Measurements from ENCODE around the gene NAV2.

NAV2 gene

GRCh38 chr11:20046416-20046815 is 333.8 kb downstream of the NAV2 start:
- Histone ChIP-seq H3K4me1 (ENCODE audit: insufficient read depth, low read length) (no peaks in the 10 kb centered on the region), H3K9ac (ENCODE audit: low read depth, low read length) (no peak overlapping the region), H3K79me2 (ENCODE audit: insufficient read depth, low read length) (no peaks in the 10 kb centered on the region), H3K4me3 (ENCODE audit: low read depth in 1 of 2, low read length in 2 of 2) (no peak overlapping the region), H3K9me3 (ENCODE audit: insufficient read depth, low read length, severe bottlenecking) (no peaks in the 10 kb centered on the region), H3K27me3 (ENCODE audit: insufficient read depth, low read length, poor library complexity) (no peaks in the 10 kb centered on the region), H2AFZ (ENCODE audit: low read depth, low read length) (no peak overlapping the region), H3K27ac (ENCODE audit: low read length) (no peak overlapping the region), H3K36me3 (ENCODE audit: insufficient read depth, low read length) (no peaks in the 10 kb centered on the region), H4K20me1 (ENCODE audit: insufficient read depth, low read length) (no peaks in the 10 kb centered on the region), H3K4me2 (ENCODE audit: insufficient read depth, low read length) (no peak overlapping the region)
- TF ChIP-seq EZH2 (IDR thresholded peaks at IDR 0.05; ENCODE audit: borderline replicate concordance, low read depth, low read length, severe bottlenecking) (no peak), CTCF (IDR thresholded peaks at IDR 0.05; ENCODE audit: borderline replicate concordance, extremely low read depth, low read length, poor library complexity, severe bottlenecking) (no peak)
- no peak for DNase-seq
- ATAC-seq (ENCODE audit: insufficient read depth, low read depth), result no peak

GRCh38 chr11:20047006-20047768 is 334.6 kb downstream of the NAV2 start:
- no peaks in the 10 kb centered on the region for H3K4me1 ChIP-seq (ENCODE audit: insufficient read depth, low read length)
- H3K4me3 ChIP-seq (ENCODE audit: low read depth in 1 of 2, low read length in 2 of 2), result no peak overlapping the region
- no peaks in the 10 kb centered on the region for H4K20me1 ChIP-seq (ENCODE audit: insufficient read depth, low read length)
- H3K27ac ChIP-seq (ENCODE audit: low read length), result no peak overlapping the region
- no peak overlapping the region for H3K9ac ChIP-seq (ENCODE audit: low read depth, low read length)
- DNase-seq, result no peak
- no peak for ATAC-seq (ENCODE audit: insufficient read depth, low read depth)
- no peaks in the 10 kb centered on the region for H3K36me3 ChIP-seq (ENCODE audit: insufficient read depth, low read length)
- TF ChIP-seq CTCF (IDR thresholded peaks at IDR 0.05; ENCODE audit: borderline replicate concordance, extremely low read depth, low read length, poor library complexity, severe bottlenecking) (no peak), EZH2 (IDR thresholded peaks at IDR 0.05; ENCODE audit: borderline replicate concordance, low read depth, low read length, severe bottlenecking) (no peak)
- no peaks in the 10 kb centered on the region for H3K79me2 ChIP-seq (ENCODE audit: insufficient read depth, low read length)
- no peak overlapping the region for H3K4me2 ChIP-seq (ENCODE audit: insufficient read depth, low read length)
- H3K27me3 ChIP-seq (ENCODE audit: insufficient read depth, low read length, poor library complexity), result no peaks in the 10 kb centered on the region
- H3K9me3 ChIP-seq (ENCODE audit: insufficient read depth, low read length, severe bottlenecking), result no peaks in the 10 kb centered on the region
- H2AFZ ChIP-seq (ENCODE audit: low read depth, low read length), result no peak overlapping the region

GRCh38 chr11:20047769-20048154 is 335.1 kb downstream of the NAV2 start:
- ATAC-seq (ENCODE audit: insufficient read depth, low read depth) (no peak), DNase-seq (no peak)
- H2AFZ ChIP-seq (ENCODE audit: low read depth, low read length), result no peak overlapping the region
- TF ChIP-seq CTCF (IDR thresholded peaks at IDR 0.05; ENCODE audit: borderline replicate concordance, extremely low read depth, low read length, poor library complexity, severe bottlenecking) (no peak), EZH2 (IDR thresholded peaks at IDR 0.05; ENCODE audit: borderline replicate concordance, low read depth, low read length, severe bottlenecking) (no peak)
- no peaks in the 10 kb centered on the region for H3K9me3 ChIP-seq (ENCODE audit: insufficient read depth, low read length, severe bottlenecking)
- no peak overlapping the region for H3K4me3 ChIP-seq (ENCODE audit: low read depth in 1 of 2, low read length in 2 of 2)
- H4K20me1 ChIP-seq (ENCODE audit: insufficient read depth, low read length), result no peaks in the 10 kb centered on the region
- H3K36me3 ChIP-seq (ENCODE audit: insufficient read depth, low read length), result no peaks in the 10 kb centered on the region
- no peak overlapping the region for H3K9ac ChIP-seq (ENCODE audit: low read depth, low read length)
- H3K4me2 ChIP-seq (ENCODE audit: insufficient read depth, low read length), result no peak overlapping the region
- no peaks in the 10 kb centered on the region for H3K27me3 ChIP-seq (ENCODE audit: insufficient read depth, low read length, poor library complexity)
- H3K79me2 ChIP-seq (ENCODE audit: insufficient read depth, low read length), result no peaks in the 10 kb centered on the region
- H3K4me1 ChIP-seq (ENCODE audit: insufficient read depth, low read length), result no peaks in the 10 kb centered on the region
- H3K27ac ChIP-seq (ENCODE audit: low read length), result no peak overlapping the region

All from DND-41 (cell line).